Measurements from ENCODE around the gene PTGR3.

PTGR3 gene

GRCh38 chr18:75216911-75217689 is 8.2 kb upstream of the PTGR3 start:
- ChIA-PET CTCF (no interaction called here), POLR2A (ENCODE audit: low non-redundant PET) (no interaction called here)
- DNase-seq (ENCODE audit: low spot score): no peak
- no peak for TF ChIP-seq CTCF (conservative IDR thresholded peaks at IDR 0.05; ENCODE audit: low read depth)
- no peak overlapping the region for H3K27ac ChIP-seq

GRCh38 chr18:75216212-75216910 is 7.4 kb upstream of the PTGR3 start:
- ChIA-PET POLR2A (ENCODE audit: low non-redundant PET) (no interaction called here), CTCF (no interaction called here)
- no peak for DNase-seq (ENCODE audit: low spot score)
- TF ChIP-seq CTCF (conservative IDR thresholded peaks at IDR 0.05; ENCODE audit: low read depth): no peak
- no peak overlapping the region for H3K27ac ChIP-seq

- H3K27ac ChIP-seq: no peak overlapping the region
- CTCF ChIA-PET: no interaction called here
- no peak for DNase-seq (ENCODE audit: low spot score)
- POLR2A ChIA-PET (ENCODE audit: low non-redundant PET): no interaction called here
- TF ChIP-seq CTCF (conservative IDR thresholded peaks at IDR 0.05; ENCODE audit: low read depth): no peak
These were observed 6.7 kb upstream of the PTGR3 start for GRCh38 chr18:75215663-75216062.

- ChIA-PET POLR2A (ENCODE audit: low non-redundant PET) (no interaction called here), CTCF (no interaction called here)
- no peak overlapping the region for H3K27ac ChIP-seq
- TF ChIP-seq CTCF (conservative IDR thresholded peaks at IDR 0.05; ENCODE audit: low read depth): no peak
- DNase-seq (ENCODE audit: low spot score): no peak
These were observed 6.0 kb upstream of the PTGR3 start for GRCh38 chr18:75214766-75215510.

- TF ChIP-seq CTCF (conservative IDR thresholded peaks at IDR 0.05; ENCODE audit: low read depth): no peak
- POLR2A ChIA-PET (ENCODE audit: low non-redundant PET): no interaction called here
- CTCF ChIA-PET: no interaction called here
- no peak for DNase-seq (ENCODE audit: low spot score)
- H3K27ac ChIP-seq: no peak overlapping the region
These were observed 5.4 kb upstream of the PTGR3 start for GRCh38 chr18:75214332-75214690.

- no peak for DNase-seq (ENCODE audit: low spot score)
- TF ChIP-seq CTCF (conservative IDR thresholded peaks at IDR 0.05; ENCODE audit: low read depth): no peak
- H3K27ac ChIP-seq: no peak overlapping the region
- ChIA-PET CTCF (no interaction called here), POLR2A (ENCODE audit: low non-redundant PET) (no interaction called here)
These were observed 4.8 kb upstream of the PTGR3 start for GRCh38 chr18:75213611-75214331.

Data from RWPE1 (cell line).